Kidney (tissue), 14 donors: ENCODE measurements around the gene DCTN2. TPM values are rescaled to one million over a fixed set of nuclear protein-coding genes. Genes with fewer than 3 reads are reported as not detected.
A peak's percentile ranks its signal among the peaks of the same experiment; 100 is the strongest.

ENCODE experiments used
- DNase-seq, 5 donors: peaks; one replicate each; pipeline ENCODE4 v3.0.0-alpha.2; 2013 to 2020
- FAIRE-seq: peaks from 2 replicates; lab custom pipeline; 2012; peaks lifted over from hg19 to GRCh38; lab: Jason Lieb, UNC
- H3K27ac ChIP-seq, 2 donors: one replicate each; pipeline ENCODE4 v1.7.0; 2013; ENCODE audit warnings: low read depth in 2 of 2, low read length in 2 of 2, inconsistent platforms in 1 of 2
- H3K27me3 ChIP-seq: one replicate; pipeline ENCODE4 v1.7.1; 2013; ENCODE audit warnings: low read length, inconsistent platforms; ENCODE audit not compliant: control insufficient read depth, insufficient read depth
- H3K36me3 ChIP-seq, 3 donors: one replicate each; pipeline versions ENCODE4 v1.7.0 to v1.7.1; 2013; ENCODE audit warnings: low read length in 3 of 3, control low read depth in 1 of 3, inconsistent platforms in 1 of 3; ENCODE audit not compliant: insufficient read depth in 3 of 3, control insufficient read depth in 2 of 3
- H3K4me1 ChIP-seq, 3 donors: one replicate each; pipeline versions ENCODE4 v1.7.0 to v1.7.1; 2013; ENCODE audit warnings: low read length in 3 of 3, inconsistent platforms in 1 of 3, low read depth in 1 of 3; ENCODE audit not compliant: control insufficient read depth in 2 of 3, insufficient read depth in 2 of 3
- H3K4me3 ChIP-seq, 3 donors: one replicate each; pipeline versions ENCODE4 v1.7.0 to v1.8.1; 2013; ENCODE audit warnings: low read length in 3 of 3, control low read depth in 1 of 3, inconsistent platforms in 1 of 3
- H3K9ac ChIP-seq, 3 donors: one replicate each; pipeline versions ENCODE4 v1.7.0 to v1.7.1; 2013; ENCODE audit warnings: low read length in 3 of 3, control low read depth in 1 of 3, inconsistent platforms in 1 of 3
- H3K9me3 ChIP-seq, 3 donors: one replicate each; pipeline versions ENCODE4 v1.7.0 to v1.7.1; 2013; ENCODE audit warnings: low read length in 3 of 3, control low read depth in 1 of 3, inconsistent platforms in 1 of 3; ENCODE audit not compliant: control insufficient read depth in 2 of 3, insufficient read depth in 1 of 3
- CTCF ChIP-seq: IDR thresholded peaks from 3 replicates; pipeline ENCODE4 v1.5.1; 2012; ENCODE audit warnings: mild to moderate bottlenecking, moderate library complexity, borderline replicate concordance; ENCODE audit not compliant: insufficient read depth; ENCODE audit errors: extremely low read depth
- intact Hi-C: fragments of 100-400 bp; cut with DNase I; formaldehyde crosslinking; loops from one replicate; pipeline ENCODE4 v1.11.1; 2022
- polyA plus RNA-seq: library from polyadenylated mRNA; stranded (reverse); fragments of 350-450 nt; fragmentation: Illumina TruSeq; extraction: RNeasy Lipid Tissue Mini Kit (QIAGEN cat#74804); gene quantifications from one replicate; pipeline ENCODE4 v1.2.3, GENCODE V29; 2014; ENCODE audit warnings: low read depth, low replicate concordance; ENCODE audit not compliant: insufficient read depth
- total RNA-seq: library from RNA; stranded (reverse); fragmentation: NEBNext Ultra II Directional; extraction: Animal tissue kit (Norgen Biotek cat#: 25700); gene quantifications from one replicate; pipeline ENCODE4 v1.2.1, GENCODE V29; 2021
- donor health status: control.
- donor health status: control.
- donor health status: control.
- donor health status: control.
- donor health status: control.
- donor health status: DM: yes; HTN: yes; CAD: no.
- donor health status: Normal renal cell carcinoma (clear cell type).

DCTN2 gene
- total and polyA plus RNA-seq, 2 donors from 2014 or later, result 110 to 133 TPM

- no peak overlapping the region for H3K27ac ChIP-seq
- no peak for FAIRE-seq
- H3K9ac ChIP-seq, result no peak overlapping the region
- H3K4me1 ChIP-seq, result peaks cover 0 to 10% (median 0%) of the 10 kb centered on the region in 3 donors
- intact Hi-C loops, result no loop called here
- H3K36me3 ChIP-seq, result peaks cover 8 to 24% (median 8%) of the 10 kb centered on the region in 3 donors
- H3K4me3 ChIP-seq, result peak overlapping the region; percentile 16 to 99 (median 90)
- H3K9me3 ChIP-seq, result no peaks in the 10 kb centered on the region
- no peak for DNase-seq
- no peak for TF ChIP-seq CTCF
- no peaks in the 10 kb centered on the region for H3K27me3 ChIP-seq
These were observed 59.9 kb downstream of the DCTN2 start for GRCh38 chr12:57487055-57487596.

GRCh38 chr12:57485695-57486094, 61.3 kb downstream of the DCTN2 start:
- Histone ChIP-seq H3K27ac (no peak overlapping the region), H3K9me3 (no peaks in the 10 kb centered on the region), H3K9ac (no peak overlapping the region), H3K36me3 (peaks cover 5 to 12% (median 6%) of the 10 kb centered on the region in 3 donors), H3K4me1 (peaks cover 0 to 10% (median 0%) of the 10 kb centered on the region in 3 donors), H3K27me3 (no peaks in the 10 kb centered on the region), H3K4me3 (no peak overlapping the region)
- no peak for DNase-seq
- no peak for TF ChIP-seq CTCF
- intact Hi-C loops, result no loop called here
- FAIRE-seq, result no peak

GRCh38 chr12:57483466-57483865, 63.5 kb downstream of the DCTN2 start:
- H3K9ac ChIP-seq, result no peak overlapping the region
- peaks cover 0 to 4% (median 0%) of the 10 kb centered on the region in 3 donors for H3K4me1 ChIP-seq
- H3K4me3 ChIP-seq, result no peak overlapping the region
- H3K9me3 ChIP-seq, result no peaks in the 10 kb centered on the region
- DNase-seq, result peak in 1 of 5 donors; percentile 34
- intact Hi-C loops, result no loop called here
- no peak overlapping the region for H3K27ac ChIP-seq
- no peaks in the 10 kb centered on the region for H3K36me3 ChIP-seq
- H3K27me3 ChIP-seq, result no peaks in the 10 kb centered on the region
- no peak for FAIRE-seq
- TF ChIP-seq CTCF, result no peak

- Histone ChIP-seq H3K27me3 (peaks cover 5% of the 10 kb centered on the region), H3K9ac (no peak overlapping the region), H3K4me1 (peaks cover 0 to 3% (median 0%) of the 10 kb centered on the region in 3 donors), H3K27ac (no peak overlapping the region), H3K9me3 (no peaks in the 10 kb centered on the region), H3K36me3 (no peaks in the 10 kb centered on the region), H3K4me3 (no peak overlapping the region)
- no peak for TF ChIP-seq CTCF
- intact Hi-C loops, result no loop called here
- no peak for DNase-seq
- no peak for FAIRE-seq
These were observed 65.3 kb downstream of the DCTN2 start for GRCh38 chr12:57481671-57482070.
